BLaER1 treated with 17β-estradiol and CSF1 and Interleukin-3, amounts not matched to agents 10 nM and 100 nM (cell line): ENCODE data around the gene FAM241A.
A peak's percentile ranks its signal among the peaks of the same experiment; 100 is the strongest.

ENCODE experiments used
- H3K27ac ChIP-seq, 11 experiments: shearing (Covaris generic); formaldehyde crosslinking; 2 replicates each; pipeline ENCODE4 v1.8.1; 2022
- H3K27me3 ChIP-seq, 11 experiments: shearing (Covaris generic); formaldehyde crosslinking; 2 replicates each; pipeline ENCODE4 v1.8.1; 2022
- H3K36me3 ChIP-seq, 11 experiments: shearing (Covaris generic); formaldehyde crosslinking; 2 replicates each; pipeline ENCODE4 v1.8.1; 2022
- H3K4me1 ChIP-seq, 10 experiments: shearing (Covaris generic); formaldehyde crosslinking; 2 replicates each; pipeline ENCODE4 v1.8.1; 2022
- H3K4me2 ChIP-seq, 11 experiments: shearing (Covaris generic); formaldehyde crosslinking; 2 replicates each; pipeline ENCODE4 v1.8.1; 2022
- H3K4me3 ChIP-seq, 10 experiments: shearing (Covaris generic); formaldehyde crosslinking; 2 replicates each; pipeline ENCODE4 v1.8.1; 2022
- H3K9ac ChIP-seq, 11 experiments: shearing (Covaris generic); formaldehyde crosslinking; 2 replicates each; pipeline ENCODE4 v1.8.1; 2022
- H3K9me3 ChIP-seq, 11 experiments: shearing (Covaris generic); formaldehyde crosslinking; replicated peaks in 1 of 11; 2 replicates each; pipeline ENCODE4 v1.8.1; 2022
- H4K20me1 ChIP-seq, 11 experiments: shearing (Covaris generic); formaldehyde crosslinking; 2 replicates each; pipeline ENCODE4 v1.8.1; 2022
- Cebpa-rat ChIP-seq, 11 experiments: shearing (Covaris generic); IDR thresholded peaks; 2 replicates each; pipeline ENCODE4 v1.8.1; 2022

FAM241A gene

GRCh38 chr4:112231779-112232713, 86.8 kb downstream of the FAM241A start, which contains the start of gene AP1AR:
AP1AR (plus strand) TSS chr4:112231787; CDS start chr4:112232092, 305 bp downstream.
- Histone ChIP-seq H3K27me3 (no peaks in the 10 kb centered on the region), H3K36me3 (peaks cover 0 to 2% (median 0%) of the 10 kb centered on the region in 11 experiments; a peak in 1 of 22 replicates), H3K27ac (peak within 1 kb of the TSS; percentile 79 to 98 (median 93)), H4K20me1 (peaks cover 0 to 48% (median 26%) of the 10 kb centered on the region in 11 experiments; a peak in 16 of 22 replicates), H3K4me3 (peak within 1 kb of the TSS; percentile 75 to 93 (median 80)), H3K9me3 (no peaks in the 10 kb centered on the region), H3K4me1 (peaks cover 19 to 49% (median 37%) of the 10 kb centered on the region in 10 experiments), H3K9ac (peak within 1 kb of the TSS; percentile 86 to 98 (median 93)), H3K4me2 (peak within 1 kb of the TSS; percentile 85 to 95 (median 91))
- no peak for TF ChIP-seq Cebpa-rat (IDR thresholded peaks at IDR 0.05)

- Histone ChIP-seq H3K9me3 (no peaks in the 10 kb centered on the region), H3K4me3 (no peak overlapping the region), H3K4me2 (peak overlapping the region in 8 of 11 experiments; percentile 82 to 93 (median 91); a peak in 10 of 22 replicates), H3K27ac (no peak overlapping the region), H4K20me1 (peaks cover 3 to 74% (median 40%) of the 10 kb centered on the region in 11 experiments; a peak in 17 of 22 replicates), H3K9ac (no peak overlapping the region; a peak in 1 of 22 replicates), H3K27me3 (no peaks in the 10 kb centered on the region), H3K4me1 (peaks cover 19 to 43% (median 36%) of the 10 kb centered on the region in 10 experiments), H3K36me3 (peaks cover 0 to 27% (median 7%) of the 10 kb centered on the region in 11 experiments; a peak in 7 of 22 replicates)
- TF ChIP-seq Cebpa-rat (IDR thresholded peaks at IDR 0.05) = no peak
Observed at GRCh38 chr4:112234952-112235609, 89.8 kb downstream of the FAM241A start.

- Histone ChIP-seq H3K27ac (no peak overlapping the region), H3K27me3 (no peaks in the 10 kb centered on the region), H3K36me3 (peaks cover 0 to 33% (median 7%) of the 10 kb centered on the region in 11 experiments; a peak in 8 of 22 replicates), H3K4me3 (no peak overlapping the region), H3K4me1 (peaks cover 19 to 35% (median 27%) of the 10 kb centered on the region in 10 experiments), H3K4me2 (no peak overlapping the region), H3K9me3 (no peaks in the 10 kb centered on the region), H3K9ac (peak overlapping the region in 2 of 11 experiments; percentile 6 to 9; a peak in 3 of 22 replicates), H4K20me1 (peaks cover 3 to 83% (median 49%) of the 10 kb centered on the region in 11 experiments; a peak in 17 of 22 replicates)
- TF ChIP-seq Cebpa-rat (IDR thresholded peaks at IDR 0.05) = no peak
Observed at GRCh38 chr4:112236040-112236439, 90.8 kb downstream of the FAM241A start.

GRCh38 chr4:112238833-112239232, 93.6 kb downstream of the FAM241A start:
- Histone ChIP-seq H3K36me3 (peaks cover 4 to 40% (median 15%) of the 10 kb centered on the region in 11 experiments; a peak in 11 of 22 replicates), H3K4me2 (no peak overlapping the region)

More at GRCh38 chr4:112238833-112239232, 93.6 kb downstream of the FAM241A start:
- peaks cover 5 to 24% (median 11%) of the 10 kb centered on the region in 10 experiments for H3K4me1 ChIP-seq
- TF ChIP-seq Cebpa-rat (IDR thresholded peaks at IDR 0.05) = no peak
- no peak overlapping the region for H3K4me3 ChIP-seq
- no peak overlapping the region for H3K9ac ChIP-seq
- peaks cover 3 to 90% (median 55%) of the 10 kb centered on the region in 11 experiments; a peak in 17 of 22 replicates for H4K20me1 ChIP-seq
- no peaks in the 10 kb centered on the region for H3K27me3 ChIP-seq
- H3K9me3 ChIP-seq = no peaks in the 10 kb centered on the region
- no peak overlapping the region for H3K27ac ChIP-seq
